Measurements from ENCODE around the gene FABP3. TPM values are rescaled to one million over a fixed set of nuclear protein-coding genes. Genes with fewer than 3 reads are reported as not detected.

The FABP3 gene
- total RNA-seq, 3 donors from 2014 or later (not counting 1 experiment from before 2014, with no cell fraction given), result not detected

DNA sequence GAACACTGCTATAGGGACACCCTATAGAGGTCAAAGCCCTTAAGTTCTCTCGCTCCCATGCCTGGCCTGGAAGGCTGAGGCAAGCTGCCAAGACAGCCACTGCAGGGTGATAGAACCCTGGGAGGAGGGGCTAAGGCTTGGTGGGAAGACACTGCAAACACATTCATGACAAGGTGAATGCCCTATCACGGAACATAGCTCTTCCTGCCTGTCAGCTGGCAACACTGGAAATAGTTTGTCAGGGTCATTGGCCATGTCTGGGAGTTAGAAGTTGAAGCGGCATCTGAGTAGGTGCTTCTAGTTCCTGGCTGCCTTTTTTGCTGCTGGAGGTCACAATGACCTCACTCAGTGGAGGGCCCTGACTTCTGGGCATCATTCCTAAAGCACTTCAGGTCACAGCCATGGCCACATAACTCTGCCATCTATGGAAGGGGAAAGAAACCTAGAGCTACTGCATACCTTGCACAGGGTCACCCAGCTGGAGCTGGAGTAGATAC is 4.2 kb downstream of the FABP3 start:
- H3K9me3 Mint-ChIP-seq, result no peaks in the 10 kb centered on the region
- no peak for ATAC-seq
- H3K4me3 Mint-ChIP-seq, result no peak overlapping the region

DNA sequence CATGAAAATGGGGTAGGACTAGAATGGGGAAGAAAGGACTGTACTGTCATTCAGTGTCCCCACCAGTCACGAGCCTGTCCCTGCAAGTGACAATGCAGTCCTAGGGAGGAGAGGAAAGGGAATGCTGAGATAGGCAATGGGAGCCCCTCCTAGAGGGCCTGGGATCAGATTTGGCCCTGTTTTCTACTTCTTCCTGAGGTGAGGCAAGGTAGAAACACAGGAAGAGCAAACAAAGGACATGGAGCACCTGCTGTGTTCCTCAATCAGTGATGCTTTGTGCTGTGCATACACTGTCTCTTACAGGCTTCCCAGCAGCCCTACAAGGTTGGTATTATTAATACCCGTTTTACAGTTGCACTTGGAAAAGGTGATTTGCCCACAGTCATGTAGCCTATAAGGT is 6.1 kb downstream of the FABP3 start:
- peaks cover 0 to under 1% of the 10 kb centered on the region in 2 donors for H3K4me1 Mint-ChIP-seq
- no peak overlapping the region for H3K27ac Mint-ChIP-seq
- Histone ChIP-seq H3K36me3 (ENCODE audit: control insufficient read depth, insufficient read depth, low read length) (peaks cover 26% of the 10 kb centered on the region), H3K9me3 (ENCODE audit: control insufficient read depth, insufficient read depth, low read length) (no peaks in the 10 kb centered on the region), H3K27ac (ENCODE audit: low read length) (no peak overlapping the region), H3K27me3 (ENCODE audit: control insufficient read depth, insufficient read depth, low read length) (no peaks in the 10 kb centered on the region), H3K4me3 (ENCODE audit: low read length) (no peak overlapping the region), H3K4me1 (ENCODE audit: control insufficient read depth, insufficient read depth, low read length) (no peaks in the 10 kb centered on the region)
- ATAC-seq, result no peak
- intact Hi-C loops (cut with micrococcal nuclease), result no loop called here
- H3K27me3 Mint-ChIP-seq (ENCODE audit: low read depth in 2 of 2), result no peaks in the 10 kb centered on the region
- WGBS (ENCODE audit: insufficient coverage), result 85% methylated on average over 2 of the region's 2 CpGs
- TF ChIP-seq, protein P1, sequence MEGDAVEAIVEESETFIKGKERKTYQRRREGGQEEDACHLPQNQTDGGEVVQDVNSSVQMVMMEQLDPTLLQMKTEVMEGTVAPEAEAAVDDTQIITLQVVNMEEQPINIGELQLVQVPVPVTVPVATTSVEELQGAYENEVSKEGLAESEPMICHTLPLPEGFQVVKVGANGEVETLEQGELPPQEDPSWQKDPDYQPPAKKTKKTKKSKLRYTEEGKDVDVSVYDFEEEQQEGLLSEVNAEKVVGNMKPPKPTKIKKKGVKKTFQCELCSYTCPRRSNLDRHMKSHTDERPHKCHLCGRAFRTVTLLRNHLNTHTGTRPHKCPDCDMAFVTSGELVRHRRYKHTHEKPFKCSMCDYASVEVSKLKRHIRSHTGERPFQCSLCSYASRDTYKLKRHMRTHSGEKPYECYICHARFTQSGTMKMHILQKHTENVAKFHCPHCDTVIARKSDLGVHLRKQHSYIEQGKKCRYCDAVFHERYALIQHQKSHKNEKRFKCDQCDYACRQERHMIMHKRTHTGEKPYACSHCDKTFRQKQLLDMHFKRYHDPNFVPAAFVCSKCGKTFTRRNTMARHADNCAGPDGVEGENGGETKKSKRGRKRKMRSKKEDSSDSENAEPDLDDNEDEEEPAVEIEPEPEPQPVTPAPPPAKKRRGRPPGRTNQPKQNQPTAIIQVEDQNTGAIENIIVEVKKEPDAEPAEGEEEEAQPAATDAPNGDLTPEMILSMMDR (IDR thresholded peaks at IDR 0.05), result no peak
- peaks cover 12% of the 10 kb centered on the region for H3K36me3 Mint-ChIP-seq
- no peaks in the 10 kb centered on the region for H3K9me3 Mint-ChIP-seq
- no peak overlapping the region for H3K4me3 Mint-ChIP-seq
- DNase-seq, result no peak

More for the DNA sequence above, 4.2 kb downstream of the FABP3 start:
- WGBS (ENCODE audit: insufficient coverage), result 94% methylated on average over 3 of the region's 3 CpGs
- Histone ChIP-seq H3K27me3 (ENCODE audit: control insufficient read depth, insufficient read depth, low read length) (no peaks in the 10 kb centered on the region), H3K36me3 (ENCODE audit: control insufficient read depth, insufficient read depth, low read length) (peaks cover 24% of the 10 kb centered on the region), H3K4me3 (ENCODE audit: low read length) (no peak overlapping the region), H3K4me1 (ENCODE audit: control insufficient read depth, insufficient read depth, low read length) (peaks cover 13% of the 10 kb centered on the region), H3K27ac (ENCODE audit: low read length) (no peak overlapping the region), H3K9me3 (ENCODE audit: control insufficient read depth, insufficient read depth, low read length) (no peaks in the 10 kb centered on the region)
- intact Hi-C loops (cut with micrococcal nuclease), result no loop called here
- Mint-ChIP-seq H3K27ac (no peak overlapping the region), H3K36me3 (peaks cover 12% of the 10 kb centered on the region), H3K4me1 (peaks cover 18 to 19% of the 10 kb centered on the region in 2 donors), H3K27me3 (ENCODE audit: low read depth in 2 of 2) (no peaks in the 10 kb centered on the region)
- no peak for DNase-seq
- TF ChIP-seq, protein P1 (IDR thresholded peaks at IDR 0.05), result no peak

DNA sequence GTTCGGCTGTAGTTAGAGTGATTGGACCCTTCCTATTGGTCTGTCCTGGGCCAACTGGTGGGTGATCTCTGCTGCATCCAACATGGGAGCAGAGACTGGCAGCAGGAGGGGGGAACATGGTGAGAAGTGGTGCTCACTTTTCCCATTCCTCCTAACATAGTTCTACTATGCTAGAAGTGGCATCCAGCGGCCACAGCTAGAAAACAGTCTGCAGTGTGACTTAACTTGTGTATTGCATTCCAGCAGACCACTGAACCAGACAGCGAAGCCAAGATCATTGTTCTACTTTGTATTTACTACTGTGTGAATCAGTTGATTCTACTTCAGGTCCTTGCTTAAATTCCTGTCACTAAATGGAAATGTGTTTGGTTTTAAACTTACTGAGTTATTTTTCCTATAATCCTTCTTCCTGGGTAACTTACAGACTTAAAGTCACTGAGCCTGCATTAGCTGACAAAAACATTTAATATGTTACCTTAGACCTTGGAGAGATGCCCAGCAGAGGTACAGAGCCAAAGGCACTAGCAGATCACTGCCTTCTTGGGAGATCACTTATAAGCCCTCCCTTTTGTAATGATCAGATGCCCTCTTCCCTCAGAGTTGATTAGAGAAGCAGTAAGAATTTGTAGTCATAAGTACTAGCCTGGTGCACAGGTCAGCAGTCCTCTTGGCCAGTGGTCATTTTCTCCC is 8.2 kb downstream of the FABP3 start:
- Histone ChIP-seq H3K4me3 (ENCODE audit: low read length) (no peak overlapping the region), H3K27ac (ENCODE audit: low read length) (no peak overlapping the region), H3K27me3 (ENCODE audit: control insufficient read depth, insufficient read depth, low read length) (no peaks in the 10 kb centered on the region), H3K9me3 (ENCODE audit: control insufficient read depth, insufficient read depth, low read length) (no peaks in the 10 kb centered on the region), H3K36me3 (ENCODE audit: control insufficient read depth, insufficient read depth, low read length) (peaks cover 33% of the 10 kb centered on the region), H3K4me1 (ENCODE audit: control insufficient read depth, insufficient read depth, low read length) (no peaks in the 10 kb centered on the region)
- Mint-ChIP-seq H3K27ac (no peak overlapping the region), H3K27me3 (ENCODE audit: low read depth in 2 of 2) (no peaks in the 10 kb centered on the region), H3K4me3 (no peak overlapping the region), H3K9me3 (no peaks in the 10 kb centered on the region), H3K4me1 (no peaks in the 10 kb centered on the region), H3K36me3 (peaks cover 12% of the 10 kb centered on the region)
- no peak for ATAC-seq
- intact Hi-C loops (cut with micrococcal nuclease), result no loop called here
- 97% methylated on average over 3 of the region's 3 CpGs for WGBS (ENCODE audit: insufficient coverage)
- no peak for DNase-seq
- TF ChIP-seq, protein P1 (IDR thresholded peaks at IDR 0.05), result no peak

DNA sequence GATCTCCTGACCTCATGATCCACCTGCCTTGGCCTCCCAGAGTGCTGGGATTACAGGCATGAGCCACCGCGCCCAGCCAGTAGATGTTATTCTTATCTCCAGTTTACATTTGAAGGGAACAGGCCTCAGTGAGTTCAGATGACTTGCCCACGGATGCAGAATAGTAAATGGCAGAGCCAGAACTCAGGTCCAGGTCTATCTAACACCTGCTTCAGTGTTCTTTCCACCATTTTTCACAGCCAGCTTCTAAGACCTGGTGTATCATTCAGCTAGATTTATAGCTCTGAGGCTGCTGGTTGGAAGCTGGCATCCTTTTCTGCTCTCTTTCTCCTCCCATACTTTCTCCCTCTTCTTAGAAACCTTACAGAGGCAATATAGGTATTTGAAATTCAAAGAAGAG is 10.8 kb downstream of the FABP3 start:
- no peaks in the 10 kb centered on the region for H3K27me3 Mint-ChIP-seq (ENCODE audit: low read depth in 2 of 2)
- WGBS (ENCODE audit: insufficient coverage), result 99% methylated on average over 3 of the region's 3 CpGs
- intact Hi-C loops (cut with micrococcal nuclease), result no loop called here
- H3K27ac ChIP-seq (ENCODE audit: low read length), result no peak overlapping the region
- no peak overlapping the region for H3K4me3 ChIP-seq (ENCODE audit: low read length)
- H3K4me3 Mint-ChIP-seq, result no peak overlapping the region
- no peak overlapping the region for H3K27ac Mint-ChIP-seq
- peaks cover 12% of the 10 kb centered on the region for H3K36me3 Mint-ChIP-seq
- H3K9me3 ChIP-seq (ENCODE audit: control insufficient read depth, insufficient read depth, low read length), result no peaks in the 10 kb centered on the region
- H3K4me1 ChIP-seq (ENCODE audit: control insufficient read depth, insufficient read depth, low read length), result no peaks in the 10 kb centered on the region
- DNase-seq, result no peak
- peaks cover 0 to 7% of the 10 kb centered on the region in 2 donors for H3K4me1 Mint-ChIP-seq
- H3K27me3 ChIP-seq (ENCODE audit: control insufficient read depth, insufficient read depth, low read length), result no peaks in the 10 kb centered on the region
- no peaks in the 10 kb centered on the region for H3K9me3 Mint-ChIP-seq
- ATAC-seq, result no peak
- peaks cover 39% of the 10 kb centered on the region for H3K36me3 ChIP-seq (ENCODE audit: control insufficient read depth, insufficient read depth, low read length)
- TF ChIP-seq, protein P1 (IDR thresholded peaks at IDR 0.05), result no peak

Data from natural killer cell (primary cell).